ENCODE measurements around the gene FAM171A1.

DNA sequence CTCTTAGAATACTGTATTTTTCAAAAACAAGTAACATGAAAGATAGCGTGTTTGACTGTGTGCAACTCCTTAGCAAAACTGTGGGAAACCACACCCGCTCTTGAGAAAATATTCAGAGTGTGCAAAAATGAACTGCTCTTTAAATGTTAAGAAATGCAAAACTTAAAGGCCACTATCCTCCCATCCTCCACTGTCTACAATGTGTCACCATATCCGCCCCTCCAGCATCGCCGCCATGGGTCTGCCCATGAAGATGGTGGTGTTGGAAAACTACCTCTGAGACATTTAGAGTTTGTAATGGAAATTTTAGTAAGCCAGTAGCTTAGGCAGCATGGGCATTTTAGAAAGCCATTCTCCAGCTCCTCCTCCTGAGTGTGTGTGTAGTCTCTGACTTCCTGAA lies 182.5 kb downstream of the FAM171A1 start:
- TF ChIP-seq, protein P1, sequence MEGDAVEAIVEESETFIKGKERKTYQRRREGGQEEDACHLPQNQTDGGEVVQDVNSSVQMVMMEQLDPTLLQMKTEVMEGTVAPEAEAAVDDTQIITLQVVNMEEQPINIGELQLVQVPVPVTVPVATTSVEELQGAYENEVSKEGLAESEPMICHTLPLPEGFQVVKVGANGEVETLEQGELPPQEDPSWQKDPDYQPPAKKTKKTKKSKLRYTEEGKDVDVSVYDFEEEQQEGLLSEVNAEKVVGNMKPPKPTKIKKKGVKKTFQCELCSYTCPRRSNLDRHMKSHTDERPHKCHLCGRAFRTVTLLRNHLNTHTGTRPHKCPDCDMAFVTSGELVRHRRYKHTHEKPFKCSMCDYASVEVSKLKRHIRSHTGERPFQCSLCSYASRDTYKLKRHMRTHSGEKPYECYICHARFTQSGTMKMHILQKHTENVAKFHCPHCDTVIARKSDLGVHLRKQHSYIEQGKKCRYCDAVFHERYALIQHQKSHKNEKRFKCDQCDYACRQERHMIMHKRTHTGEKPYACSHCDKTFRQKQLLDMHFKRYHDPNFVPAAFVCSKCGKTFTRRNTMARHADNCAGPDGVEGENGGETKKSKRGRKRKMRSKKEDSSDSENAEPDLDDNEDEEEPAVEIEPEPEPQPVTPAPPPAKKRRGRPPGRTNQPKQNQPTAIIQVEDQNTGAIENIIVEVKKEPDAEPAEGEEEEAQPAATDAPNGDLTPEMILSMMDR (conservative IDR thresholded peaks at IDR 0.05 in 1 of 2, IDR thresholded peaks at IDR 0.05 in 1 of 2; ENCODE audit: extremely low read depth in 1 of 2, insufficient read depth in 1 of 2, low read depth in 1 of 2, low read length in 2 of 2) = no peak
- TF ChIP-seq EZH2 (IDR thresholded peaks at IDR 0.05; ENCODE audit: borderline replicate concordance, low read length) = no peak
